NCI-H510A (cell line): ENCODE data around the gene C2CD4B.

ENCODE experiments used
- DNase-seq: peaks from one replicate; lab custom pipeline; 2025; lab: John Stamatoyannopoulos, UW

C2CD4B gene

GRCh38 chr15:62118520-62119226, 46.4 kb downstream of the C2CD4B start:
- no peak for DNase-seq

- DNase-seq = no peak
Measured at GRCh38 chr15:62115847-62116246, 49.2 kb downstream of the C2CD4B start.
